GM19324 (cell line): Measurements from ENCODE around the gene SEC31B.
A peak's percentile ranks its signal among the peaks of the same experiment; 100 is the strongest.

Experiments
- ATAC-seq: cut with Tn5 transposase; IDR thresholded peaks from one replicate; pipeline ENCODE4 v1.9.1; 2021; ENCODE audit warnings: mild to moderate bottlenecking, moderate library complexity; ENCODE audit not compliant: unreplicated experiment, low FRiP score

The SEC31B gene

DNA sequence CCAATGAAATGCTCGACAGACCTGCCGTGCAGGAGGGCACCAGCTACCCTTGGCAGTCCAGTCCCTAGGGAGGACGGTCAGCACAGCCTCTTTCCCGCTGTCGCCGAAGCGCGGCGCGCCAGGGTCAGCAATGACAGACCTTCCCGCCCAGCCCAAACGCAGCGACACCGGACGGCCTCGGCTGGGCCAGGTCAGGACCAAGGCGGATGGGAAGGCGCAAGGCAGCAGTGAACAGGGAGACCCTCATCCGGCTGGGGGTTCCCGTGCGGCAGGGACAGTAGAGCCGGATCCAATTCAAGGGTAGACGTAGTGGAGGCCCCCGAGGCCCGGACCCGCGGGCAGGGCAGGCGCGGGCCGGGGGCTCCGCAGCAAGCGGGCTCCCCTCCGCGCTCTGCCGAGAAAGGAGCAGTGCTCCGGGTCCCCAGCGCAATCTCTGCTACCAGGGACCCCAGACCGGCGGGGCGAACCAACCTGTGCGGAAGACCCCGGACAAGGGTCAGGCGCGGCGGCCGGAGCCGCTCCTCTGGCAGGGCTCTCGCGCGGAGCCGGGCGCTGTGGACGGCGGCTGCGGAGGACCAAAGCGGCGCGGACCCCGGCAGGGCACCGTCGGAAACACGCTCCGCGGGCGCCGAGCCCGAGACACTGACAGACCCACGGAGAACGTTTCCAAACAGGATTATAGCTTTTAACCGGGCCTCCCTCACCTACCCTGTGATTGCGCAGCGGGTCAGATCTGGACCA, at the start of gene SEC31B:
TSS of gene SEC31B (minus strand) at position 551 of the 741 bp plus-strand sequence. CDS start 2,909 bp downstream, outside the sequence.
- ATAC-seq: no peak

DNA sequence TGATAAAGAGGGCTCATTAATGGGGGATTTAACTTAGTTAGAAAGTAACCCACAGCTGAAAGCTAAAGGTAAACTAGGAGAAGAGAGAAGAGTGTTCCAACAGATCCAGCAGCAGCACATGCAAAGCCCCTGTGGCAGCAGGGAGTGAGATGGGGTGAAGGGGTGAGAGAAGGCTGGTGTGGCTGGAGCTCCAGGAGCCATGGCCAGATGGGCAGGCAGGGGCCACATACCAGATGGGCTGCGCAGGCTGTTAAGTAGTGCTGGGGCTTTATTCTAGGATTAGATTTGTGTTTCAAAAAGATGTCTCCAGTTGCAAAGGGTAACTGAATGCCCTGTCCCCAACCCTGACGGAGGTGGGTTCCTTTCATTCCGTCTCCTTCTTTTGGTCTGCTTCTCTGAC, 49.3 kb upstream of the SEC31B start:
- no peak for ATAC-seq

GRCh38 chr10:100567826-100568225, 48.2 kb upstream of the SEC31B start:
- no peak for ATAC-seq

GRCh38 chr10:100567249-100567648, 47.6 kb upstream of the SEC31B start:
- ATAC-seq: no peak

DNA sequence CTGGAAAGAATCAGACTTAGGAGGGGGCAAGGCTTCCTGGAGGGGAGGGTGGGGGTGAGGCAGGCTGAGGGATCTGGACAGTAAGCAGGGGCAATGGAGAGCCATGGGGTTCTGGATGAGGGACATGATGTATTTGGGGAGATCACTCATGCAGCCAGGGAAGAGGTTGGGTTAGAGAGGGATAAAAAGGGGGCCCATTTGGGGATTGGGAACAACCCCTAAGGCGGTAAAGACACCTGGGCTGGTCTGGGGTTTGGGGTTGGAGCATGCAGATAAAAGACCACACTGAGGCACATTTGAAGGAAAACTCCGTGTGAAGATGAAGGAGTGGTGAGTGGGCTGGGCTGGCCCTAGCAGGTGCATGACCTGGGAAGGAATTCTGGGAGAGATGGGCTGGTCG, 46.9 kb upstream of the SEC31B start:
- no peak for ATAC-seq

DNA sequence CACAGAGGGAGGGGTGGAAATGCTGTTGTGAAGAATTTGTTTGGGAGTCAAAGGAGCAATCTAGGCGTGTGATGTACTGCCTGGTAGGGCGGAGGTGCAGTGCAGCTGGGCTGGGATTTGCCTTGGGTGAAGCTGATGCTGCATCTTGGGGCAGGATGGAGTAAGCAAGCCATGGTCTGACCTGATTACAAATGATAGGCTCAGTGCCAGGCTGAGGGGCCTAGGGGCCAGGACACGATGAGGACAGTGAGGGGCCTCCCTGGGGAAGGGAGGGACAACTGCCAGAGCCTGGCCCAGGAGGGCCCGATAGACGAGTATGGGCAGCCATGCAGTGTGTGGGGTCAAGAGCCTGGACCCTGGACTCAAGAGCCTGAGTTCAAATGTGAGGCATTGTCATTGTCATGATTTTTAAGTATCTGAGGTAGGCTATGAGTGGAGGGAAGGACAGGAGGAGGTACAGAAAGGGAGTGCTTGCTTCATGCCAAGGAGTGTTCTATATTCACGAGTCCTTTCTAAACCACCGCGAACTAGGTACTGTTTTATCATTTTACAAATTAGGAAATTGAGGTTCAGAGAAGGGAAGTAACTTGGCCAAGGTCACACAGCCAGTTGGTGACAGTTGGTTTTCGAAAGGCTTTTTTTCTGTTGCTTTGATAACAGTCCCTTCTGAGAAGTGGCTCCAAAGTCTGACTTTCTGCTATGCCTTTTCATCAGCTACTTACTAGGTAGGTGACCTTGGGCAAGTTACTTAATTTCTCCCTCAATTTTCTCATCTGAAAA, 45.7 kb upstream of the SEC31B start:
- ATAC-seq: no peak

DNA sequence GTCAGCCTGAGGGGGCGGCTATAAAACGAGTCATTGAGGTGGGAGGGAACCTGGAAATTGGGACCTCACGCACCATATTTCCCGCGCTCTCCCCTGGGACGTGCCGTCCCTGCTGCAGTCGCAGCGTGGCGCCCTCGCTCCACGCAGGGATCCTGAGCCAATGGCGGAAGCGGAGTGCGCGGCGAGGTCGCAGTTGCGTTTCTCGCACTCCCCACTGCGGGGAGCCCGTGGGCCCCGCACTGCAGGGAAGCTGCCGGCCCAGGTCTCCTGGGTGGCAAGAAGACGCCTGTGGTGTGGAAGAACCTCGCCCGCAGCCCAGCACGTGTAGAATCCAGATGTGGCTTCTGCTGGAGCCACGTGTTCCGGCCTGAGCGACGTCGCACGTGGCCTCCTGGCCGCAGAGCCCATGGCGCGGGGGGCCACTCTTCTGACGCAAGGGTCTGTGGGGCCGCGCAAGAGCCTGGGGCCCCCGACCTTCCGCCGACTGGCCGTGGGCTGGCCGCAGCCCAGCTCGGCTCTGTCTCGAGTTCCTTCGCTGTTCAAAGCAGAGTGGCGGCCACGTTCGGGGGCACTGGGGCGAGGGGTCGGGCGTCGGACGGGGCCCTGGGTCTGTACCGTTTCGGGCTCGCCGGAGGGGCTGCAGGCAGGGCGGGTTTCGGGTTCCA, 42.5 kb upstream of the SEC31B start:
- ATAC-seq: no peak

- no peak for ATAC-seq
Measured at GRCh38 chr10:100561005-100561404, 41.3 kb upstream of the SEC31B start.

- no peak for ATAC-seq
Measured at GRCh38 chr10:100560248-100560647, 40.6 kb upstream of the SEC31B start.

DNA sequence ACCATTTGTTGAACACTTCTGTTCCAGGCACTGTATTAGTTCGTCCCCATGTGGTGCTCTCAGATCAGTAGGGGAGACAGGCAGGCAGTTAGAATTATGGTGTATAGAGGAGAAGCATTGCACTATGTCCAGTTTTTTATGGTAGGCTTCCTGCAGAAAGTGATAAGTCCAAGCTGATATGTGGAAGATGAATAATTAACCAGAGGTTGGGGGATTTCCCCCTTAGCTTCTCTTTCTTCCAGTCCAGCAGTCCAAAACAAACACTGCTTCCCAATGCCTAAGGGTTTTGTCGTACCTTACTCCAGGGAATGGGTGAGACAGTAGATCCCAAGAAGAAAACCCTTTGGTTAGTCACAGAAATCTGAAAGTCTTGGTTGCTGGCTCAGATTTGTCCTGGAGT, 35.2 kb upstream of the SEC31B start:
- ATAC-seq: no peak

DNA sequence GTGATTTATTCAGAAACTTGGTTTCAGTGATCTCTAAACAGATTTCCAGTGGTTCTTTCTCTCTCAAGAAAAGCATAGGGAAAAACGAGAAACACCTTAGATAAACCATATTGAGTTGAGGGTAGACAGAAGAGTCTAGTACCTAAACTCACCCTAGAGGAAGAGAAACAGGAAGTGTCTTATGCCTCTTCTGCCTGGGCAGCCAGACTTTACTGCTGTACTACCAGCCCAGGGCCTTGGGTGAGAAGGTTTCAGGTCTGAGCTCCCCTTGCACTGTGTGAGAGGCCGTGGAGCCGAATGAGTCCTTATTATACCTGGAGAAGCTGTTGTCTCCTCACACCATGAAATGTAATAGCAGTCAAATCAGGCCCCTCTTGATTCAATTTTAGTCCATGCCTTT, 34.3 kb upstream of the SEC31B start:
- ATAC-seq: no peak

DNA sequence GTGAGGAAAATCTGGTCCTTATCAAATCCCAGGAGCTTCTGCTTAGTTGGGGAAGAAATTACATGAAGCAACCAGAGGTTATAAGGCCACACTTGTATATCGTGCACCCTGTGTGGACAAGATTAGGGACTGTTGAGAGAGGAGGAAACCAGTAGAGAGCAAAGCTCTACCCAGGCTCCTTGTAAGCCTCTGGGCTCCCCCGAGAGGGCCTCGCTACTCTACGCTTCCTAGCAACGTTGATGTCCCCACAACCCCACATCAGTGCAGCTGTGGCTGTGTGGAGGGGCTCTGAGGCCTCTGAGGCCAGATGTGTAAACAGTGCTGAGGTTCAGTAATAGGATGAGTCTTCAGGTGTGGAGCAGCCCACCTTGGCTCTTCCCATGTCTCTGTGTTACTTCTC, 32.1 kb upstream of the SEC31B start:
- no peak for ATAC-seq

- ATAC-seq: no peak
Measured at GRCh38 chr10:100551196-100551595, 31.5 kb upstream of the SEC31B start.

DNA sequence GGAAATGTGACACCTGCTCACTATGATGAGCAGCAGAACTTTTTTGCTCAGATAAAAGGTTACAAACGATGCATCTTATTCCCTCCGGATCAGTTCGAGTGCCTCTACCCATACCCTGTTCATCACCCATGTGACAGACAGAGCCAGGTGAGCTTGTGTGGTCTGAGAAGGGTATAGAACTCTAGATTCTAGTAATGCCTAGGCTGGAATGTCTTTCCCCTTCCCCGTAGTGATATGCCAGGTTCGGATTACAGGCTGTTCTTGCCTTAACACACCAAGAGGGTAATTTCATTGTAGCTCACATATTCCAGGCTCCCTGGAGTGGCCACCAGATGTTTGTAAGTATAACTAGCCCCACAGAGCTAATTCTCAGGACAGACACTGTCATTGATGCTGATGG, 25.3 kb upstream of the SEC31B start:
- no peak for ATAC-seq

DNA sequence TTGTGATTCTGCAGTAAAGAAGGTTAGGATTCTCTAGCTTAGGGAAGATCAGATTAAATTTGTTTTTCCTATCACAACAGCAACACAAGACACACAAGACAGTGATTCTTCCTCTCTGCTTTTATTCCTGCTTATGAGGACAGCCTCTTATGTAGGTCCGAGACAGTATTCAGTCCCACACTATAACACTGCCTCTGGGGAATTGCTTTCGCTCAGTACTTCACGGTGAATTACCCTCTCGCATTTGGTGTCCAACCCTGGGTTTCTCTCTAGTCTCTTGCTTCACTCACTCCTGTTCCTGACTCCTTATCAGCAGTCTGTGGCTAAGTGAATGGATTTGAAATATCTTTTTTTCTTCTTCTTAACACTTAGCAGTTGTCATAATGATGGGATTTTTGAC, 17.8 kb upstream of the SEC31B start:
- ATAC-seq: no peak

GRCh38 chr10:100535715-100536353, 16.2 kb upstream of the SEC31B start, which contains the start of gene HIF1AN:
HIF1AN (plus strand) TSS chr10:100535943; CDS start chr10:100535959, 16 bp downstream.
- ATAC-seq: peak; percentile 97

- ATAC-seq: peak; percentile 3
Measured at GRCh38 chr10:100535338-100535714, 15.7 kb upstream of the SEC31B start.

GRCh38 chr10:100534726-100535125, 15.1 kb upstream of the SEC31B start:
- ATAC-seq: no peak

DNA sequence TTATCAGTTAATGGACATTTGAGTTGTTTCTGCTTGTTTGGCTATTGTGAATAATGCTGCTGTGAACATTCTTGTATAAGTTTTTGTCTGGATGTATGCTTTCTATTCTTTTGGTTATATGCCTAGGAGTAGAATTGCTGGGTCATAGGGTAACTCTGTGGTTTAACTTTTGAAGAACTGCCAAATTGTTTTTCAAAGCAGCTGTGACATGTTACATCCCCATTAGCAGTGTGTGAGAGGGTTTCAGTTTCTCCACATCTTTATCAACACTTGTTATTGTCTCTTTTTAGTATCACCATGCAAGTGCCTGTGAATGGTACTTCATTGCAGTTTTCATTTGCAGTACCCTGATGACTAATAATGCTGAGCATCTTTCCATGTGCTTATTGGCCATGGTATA, 12.1 kb upstream of the SEC31B start:
- no peak for ATAC-seq

- ATAC-seq: peak; percentile 70
Measured at GRCh38 chr10:100529475-100530298, 10.0 kb upstream of the SEC31B start, which contains the start of gene NDUFB8. NDUFB8 (minus strand) TSS chr10:100529871; CDS start chr10:100529851, 20 bp downstream.
